Skeletal muscle satellite cell (primary cell): ENCODE results near the gene PTBP1.

ENCODE experiments used
- H3K27me3 ChIP-seq: 2 replicates; pipeline ENCODE4 v1.7.0; 2013; ENCODE audit warnings: low read length; ENCODE audit not compliant: control insufficient read depth, insufficient read depth
- H3K36me3 ChIP-seq: 2 replicates; pipeline ENCODE4 v1.7.0; 2013; ENCODE audit warnings: mild to moderate bottlenecking, control low read depth, low read length; ENCODE audit not compliant: insufficient read depth
- H3K4me1 ChIP-seq: 2 replicates; pipeline ENCODE4 v1.7.0; 2013; ENCODE audit warnings: low read length; ENCODE audit not compliant: control insufficient read depth, insufficient read depth
- H3K4me2 ChIP-seq: 2 replicates; pipeline ENCODE4 v1.7.0; 2013; ENCODE audit warnings: mild to moderate bottlenecking, low read length
- H3K4me3 ChIP-seq: 2 replicates; pipeline ENCODE4 v1.7.0; 2013; ENCODE audit warnings: low read length
- H3K9ac ChIP-seq: 2 replicates; pipeline ENCODE4 v1.7.0; 2013; ENCODE audit warnings: mild to moderate bottlenecking, low read depth, low read length, moderate library complexity
- H3K9me3 ChIP-seq: replicated peaks from 2 replicates; pipeline ENCODE4 v1.7.0; 2013; ENCODE audit warnings: mild to moderate bottlenecking, control low read depth, low read length

Gene PTBP1

DNA sequence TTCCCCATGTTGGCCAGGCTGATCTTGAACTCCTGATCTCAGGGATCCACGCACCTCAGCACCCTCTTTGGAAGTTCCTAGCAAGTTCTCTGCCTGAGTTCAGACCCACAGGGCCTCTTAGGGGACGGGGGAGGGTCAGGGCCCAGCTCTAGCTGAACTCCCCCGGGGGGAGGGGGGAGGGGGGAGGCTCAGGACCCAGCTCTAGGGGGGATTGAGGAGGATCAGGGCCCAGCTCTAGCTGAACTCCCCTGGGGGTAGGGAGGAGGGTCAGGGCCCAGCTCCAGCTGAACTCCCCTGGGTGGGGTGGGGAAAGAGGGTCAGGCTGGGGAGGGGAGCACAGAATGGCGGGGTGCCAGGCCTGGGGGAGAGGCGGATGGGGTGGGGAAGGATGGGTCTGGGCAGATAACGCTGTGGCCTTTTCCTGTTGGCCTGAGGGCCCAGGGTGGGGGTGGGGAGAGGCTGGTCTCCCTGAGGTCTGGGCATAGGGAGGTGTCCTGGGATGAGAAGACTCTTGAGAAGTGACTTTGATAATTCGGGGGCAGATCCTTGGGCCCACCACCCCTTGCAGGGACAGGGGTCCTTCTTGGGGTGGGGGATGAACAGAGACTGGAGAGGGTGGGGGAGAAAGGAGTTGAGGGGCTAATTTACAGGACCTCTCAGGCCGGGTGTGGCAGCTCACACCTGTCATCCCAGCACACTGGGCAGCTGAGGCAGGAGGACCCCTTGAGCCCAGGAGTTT lies 5.5 kb upstream of the PTBP1 start:
- H3K4me1 ChIP-seq, result peaks cover 22% of the 10 kb centered on the region
- H3K27me3 ChIP-seq, result no peaks in the 10 kb centered on the region
- no peaks in the 10 kb centered on the region for H3K9me3 ChIP-seq
- no peak overlapping the region for H3K4me2 ChIP-seq
- H3K9ac ChIP-seq, result no peak overlapping the region
- H3K4me3 ChIP-seq, result no peak overlapping the region
- no peaks in the 10 kb centered on the region for H3K36me3 ChIP-seq

DNA sequence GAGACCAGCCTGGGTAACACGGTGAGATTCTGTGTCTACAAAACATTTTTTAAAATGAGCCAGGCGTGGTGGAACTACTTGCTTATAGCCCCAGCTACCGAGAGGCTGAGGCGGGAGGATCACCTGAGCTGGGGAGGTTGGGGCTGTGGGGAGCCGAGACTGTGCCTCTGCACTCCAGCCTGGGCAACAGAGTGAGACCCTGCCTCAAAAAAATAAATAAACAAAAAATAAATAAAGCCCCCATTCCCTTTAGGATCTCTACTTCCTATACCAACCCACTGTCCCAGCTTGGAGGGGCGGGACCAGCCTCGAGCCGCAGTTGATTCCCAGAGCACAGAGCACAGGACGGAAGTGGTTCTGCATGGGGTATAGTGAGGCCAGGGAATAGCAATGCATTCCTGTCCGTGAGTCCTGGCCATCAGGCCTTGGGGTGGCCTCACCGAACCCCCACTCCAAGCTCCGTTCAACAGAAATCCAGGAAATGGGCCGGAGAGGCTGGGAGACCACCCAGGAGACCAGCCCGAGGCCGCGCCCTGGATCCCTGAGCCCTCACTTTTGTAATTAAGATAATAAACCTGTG lies 4.9 kb upstream of the PTBP1 start:
- H3K9me3 ChIP-seq, result no peaks in the 10 kb centered on the region
- no peaks in the 10 kb centered on the region for H3K27me3 ChIP-seq
- H3K9ac ChIP-seq, result no peak overlapping the region
- no peaks in the 10 kb centered on the region for H3K36me3 ChIP-seq
- peaks cover 22% of the 10 kb centered on the region for H3K4me1 ChIP-seq
- no peak overlapping the region for H3K4me3 ChIP-seq
- H3K4me2 ChIP-seq, result no peak overlapping the region

DNA sequence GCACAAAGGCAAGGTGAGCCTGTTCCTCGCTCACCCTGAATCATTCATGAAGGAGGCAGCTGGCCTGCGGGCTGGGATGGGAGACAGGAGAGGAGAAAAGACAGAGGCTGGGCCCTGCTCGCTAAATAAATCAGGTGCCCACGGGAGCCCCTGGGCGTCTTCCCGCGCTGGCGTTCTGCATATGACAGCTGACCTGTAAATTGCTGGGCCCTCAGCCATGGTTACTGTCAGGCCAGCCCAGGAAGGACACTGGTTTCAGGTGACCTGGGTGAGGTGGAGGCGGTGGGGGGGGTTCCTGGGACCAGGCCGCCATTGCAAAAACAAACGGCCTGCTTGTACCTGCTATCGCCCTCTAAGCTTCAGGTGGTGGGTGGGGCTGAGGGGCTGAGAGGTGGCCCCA lies 3.4 kb upstream of the PTBP1 start:
- Histone ChIP-seq H3K4me2 (no peak overlapping the region), H3K9ac (no peak overlapping the region), H3K9me3 (no peaks in the 10 kb centered on the region), H3K4me3 (no peak overlapping the region), H3K36me3 (peaks cover 7% of the 10 kb centered on the region), H3K4me1 (peaks cover 22% of the 10 kb centered on the region), H3K27me3 (no peaks in the 10 kb centered on the region)

DNA sequence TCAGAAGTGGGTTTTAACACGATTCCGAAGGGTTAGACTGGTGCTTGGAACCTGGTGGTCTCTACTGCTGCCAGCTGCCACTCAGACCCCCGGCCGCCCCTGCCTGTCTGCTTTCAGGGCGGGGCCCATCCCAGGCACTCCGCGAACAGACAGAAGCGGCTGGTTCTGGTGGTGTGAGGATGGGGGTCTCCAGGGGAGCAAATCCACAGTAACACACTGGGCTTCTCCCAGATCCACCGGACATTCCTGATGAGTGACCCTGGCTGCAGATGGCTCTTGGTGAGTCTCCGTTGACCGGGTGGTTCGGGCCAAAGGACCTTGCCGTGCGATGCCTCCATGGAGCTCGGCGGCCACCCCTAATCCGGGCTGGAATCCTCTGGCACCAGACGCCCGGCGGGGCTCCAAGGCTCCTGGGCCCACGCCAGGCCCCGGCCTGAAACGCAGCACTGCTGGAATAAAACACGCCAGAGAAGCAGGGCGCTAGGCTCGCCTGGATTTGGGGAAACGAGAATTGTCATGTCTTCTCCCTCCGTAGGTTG lies 2.1 kb upstream of the PTBP1 start:
- Histone ChIP-seq H3K9ac (peak overlapping the region; percentile 10), H3K4me3 (no peak overlapping the region), H3K36me3 (peaks cover 20% of the 10 kb centered on the region), H3K9me3 (no peaks in the 10 kb centered on the region), H3K4me2 (no peak overlapping the region), H3K4me1 (peaks cover 24% of the 10 kb centered on the region), H3K27me3 (no peaks in the 10 kb centered on the region)

DNA sequence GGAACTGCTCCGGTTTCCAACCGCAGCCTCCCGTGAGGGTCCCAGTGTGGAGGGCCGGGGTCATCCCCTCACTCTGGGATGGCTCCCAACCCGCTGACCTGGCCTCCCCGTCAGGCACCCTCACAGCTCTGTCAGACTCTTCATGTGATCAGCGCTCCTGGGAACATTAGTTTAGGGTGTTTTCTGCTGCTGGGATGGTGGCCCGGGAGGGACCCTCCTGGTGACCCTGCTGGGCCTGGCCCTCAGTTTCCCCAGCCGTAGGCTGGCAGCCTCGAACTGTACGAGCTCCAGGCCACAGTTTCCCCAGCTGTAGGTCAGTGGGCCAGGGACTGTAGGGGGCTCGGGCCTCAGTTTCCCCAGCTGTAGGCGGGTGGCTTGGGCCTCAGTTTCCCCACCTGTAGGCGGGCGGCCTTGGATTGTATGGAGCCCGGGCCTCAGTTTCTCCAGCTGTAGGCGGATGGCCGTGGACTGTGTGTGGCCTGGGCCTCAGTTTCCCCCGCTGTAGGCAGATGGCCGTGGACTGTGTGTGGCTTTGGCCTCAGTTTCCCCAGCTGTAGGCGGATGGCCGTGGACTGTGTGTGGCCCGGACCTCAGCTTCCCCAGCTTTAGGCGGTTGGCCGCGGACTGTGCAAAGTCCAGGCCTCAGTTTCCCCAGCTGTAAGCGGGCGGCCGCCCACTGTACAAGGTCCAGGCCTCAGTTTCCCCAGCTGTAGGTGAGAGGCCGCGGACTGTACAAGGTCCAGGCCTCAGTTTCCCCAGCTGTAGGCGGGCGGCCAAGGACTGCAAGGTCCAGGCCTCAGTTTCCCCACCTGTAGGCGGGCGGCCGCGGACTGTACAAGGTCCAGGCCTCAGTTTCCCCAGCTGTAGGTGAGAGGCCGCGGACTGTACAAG lies 1.3 kb upstream of the PTBP1 start:
- Histone ChIP-seq H3K4me2 (peak overlapping the region; percentile 92), H3K9me3 (no peaks in the 10 kb centered on the region), H3K9ac (peak overlapping the region; percentile 92), H3K36me3 (peaks cover 28% of the 10 kb centered on the region), H3K4me3 (peak overlapping the region; percentile 78), H3K27me3 (no peaks in the 10 kb centered on the region), H3K4me1 (peaks cover 32% of the 10 kb centered on the region)

DNA sequence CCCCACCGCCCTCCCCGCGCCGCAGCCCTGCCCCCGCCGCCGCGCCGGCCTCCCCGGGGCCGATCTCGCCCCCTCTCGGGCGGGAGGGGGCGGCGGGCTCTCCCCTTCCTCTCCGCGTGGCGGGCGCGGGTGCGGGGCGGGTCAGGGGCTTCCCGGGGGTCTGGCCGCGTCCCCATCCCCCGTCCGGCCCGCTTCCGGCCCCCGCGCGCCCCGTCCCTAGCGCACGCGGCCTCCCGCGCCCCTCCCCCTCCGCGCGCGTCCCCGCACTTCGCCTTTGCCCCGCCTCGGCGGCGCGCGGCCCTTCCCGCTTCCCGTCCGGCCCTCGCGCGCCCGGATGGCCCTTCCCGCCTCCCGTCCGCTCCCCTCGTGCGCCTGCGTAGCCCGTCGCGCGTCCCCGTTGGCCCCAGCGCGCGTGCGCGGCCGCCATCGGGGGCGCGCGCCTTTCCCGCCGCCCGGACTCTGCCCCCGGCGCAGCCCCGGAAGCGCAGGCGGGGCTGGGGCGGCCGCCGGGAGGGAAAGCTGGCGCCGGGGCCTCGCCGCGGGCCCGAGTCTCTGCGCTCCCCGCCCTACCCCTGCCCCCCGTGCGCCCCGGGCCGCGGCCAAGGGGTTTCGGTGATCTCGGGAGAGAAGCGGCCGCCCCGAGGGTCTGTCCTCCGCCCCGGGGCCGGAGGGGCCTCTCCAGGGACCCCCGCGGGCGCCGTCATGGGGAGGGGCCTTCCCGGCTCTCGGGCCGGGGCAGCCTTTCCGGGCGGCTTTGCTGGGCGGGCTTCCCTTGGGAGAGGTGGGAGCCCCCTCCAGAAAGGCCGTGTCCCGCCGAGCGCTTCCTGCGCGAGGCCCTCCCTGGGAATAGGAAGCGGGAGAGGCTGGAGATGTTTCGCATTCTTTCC lies 519 bp downstream of the PTBP1 start:
- Histone ChIP-seq H3K9ac (peak overlapping the region; percentile 93), H3K9me3 (no peaks in the 10 kb centered on the region), H3K36me3 (peaks cover 44% of the 10 kb centered on the region), H3K27me3 (no peaks in the 10 kb centered on the region), H3K4me2 (peak overlapping the region; percentile 100), H3K4me3 (peak overlapping the region; percentile 85), H3K4me1 (peaks cover 50% of the 10 kb centered on the region)

DNA sequence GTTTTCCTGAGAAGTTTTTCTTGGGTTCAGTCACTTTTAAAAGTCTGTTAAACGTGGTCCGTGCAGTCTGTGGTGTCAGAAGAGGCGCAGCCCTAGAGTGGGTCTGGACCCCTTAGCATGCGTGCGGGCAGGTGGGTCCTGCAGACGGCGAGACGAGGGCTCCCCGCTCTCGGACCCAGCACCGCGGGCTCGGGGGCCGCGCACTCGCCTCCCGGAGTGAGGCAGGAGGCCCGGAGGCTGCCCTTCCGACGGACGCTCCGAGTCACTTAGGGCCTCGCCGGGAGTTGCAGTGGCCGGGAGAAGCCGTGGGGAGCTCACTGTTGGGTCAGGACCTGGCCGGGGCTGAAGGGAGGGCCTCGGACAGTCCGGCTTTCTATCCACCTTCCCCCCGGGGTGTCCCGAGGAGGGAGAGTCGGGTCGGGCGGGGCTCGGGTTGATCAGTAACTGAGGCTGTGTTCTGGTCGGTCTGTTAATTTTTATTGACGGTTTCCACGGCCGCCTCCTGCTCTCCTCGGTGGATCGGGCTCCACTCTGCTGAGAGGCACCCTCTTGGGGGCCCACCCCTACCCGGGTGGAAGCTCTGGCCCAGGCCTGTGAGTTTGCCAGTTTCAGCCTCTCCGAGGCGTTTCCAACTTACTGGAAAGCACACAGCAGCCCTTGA lies 1.3 kb downstream of the PTBP1 start:
- H3K4me1 ChIP-seq, result peaks cover 53% of the 10 kb centered on the region
- H3K36me3 ChIP-seq, result peaks cover 52% of the 10 kb centered on the region
- H3K4me2 ChIP-seq, result peak overlapping the region; percentile 100

DNA sequence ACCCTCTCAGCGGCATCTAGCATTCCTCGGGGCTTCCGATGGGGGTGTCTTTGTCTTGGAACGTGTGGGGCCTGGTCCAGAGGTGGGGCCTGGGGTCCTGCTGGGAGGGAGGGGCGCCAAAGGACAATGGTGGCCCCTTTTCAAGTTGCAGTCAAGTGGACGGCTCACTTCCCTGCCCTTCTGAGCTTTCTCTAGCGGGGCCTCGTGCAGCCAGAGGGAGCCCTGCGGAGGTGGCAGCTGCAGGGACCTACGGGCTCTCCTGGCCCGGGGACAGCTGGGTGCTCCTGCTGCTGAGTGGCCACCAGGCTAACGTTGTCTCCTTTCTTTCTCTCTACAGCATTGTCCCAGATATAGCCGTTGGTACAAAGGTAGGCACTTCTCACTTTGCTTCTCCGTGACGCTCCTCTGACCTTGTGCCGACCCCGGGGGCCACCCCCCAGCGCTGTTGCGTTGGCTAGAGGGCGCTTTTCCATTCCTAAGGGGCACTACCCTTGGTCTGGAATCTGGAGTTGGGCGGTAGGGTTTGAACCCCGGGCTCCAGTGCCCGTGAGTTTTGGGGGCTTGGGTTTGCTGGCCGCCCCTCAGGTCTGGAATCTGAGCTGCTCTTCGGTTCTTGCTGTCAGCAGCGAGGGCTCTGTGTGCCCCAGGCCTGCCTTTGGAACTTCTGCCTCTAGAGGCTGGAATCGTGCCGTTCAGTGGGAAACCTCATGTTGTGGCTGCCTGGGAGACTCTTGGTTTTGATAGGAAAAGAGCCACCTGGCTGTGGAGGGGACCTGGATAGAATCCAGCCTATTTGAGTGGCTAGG lies 2.0 kb downstream of the PTBP1 start:
- no peaks in the 10 kb centered on the region for H3K9me3 ChIP-seq
- H3K4me2 ChIP-seq, result peak overlapping the region; percentile 100
- peaks cover 60% of the 10 kb centered on the region for H3K36me3 ChIP-seq
- no peaks in the 10 kb centered on the region for H3K27me3 ChIP-seq
- peaks cover 53% of the 10 kb centered on the region for H3K4me1 ChIP-seq
- H3K9ac ChIP-seq, result peak overlapping the region; percentile 93
- H3K4me3 ChIP-seq, result peak overlapping the region; percentile 85

More for the DNA sequence above, 1.3 kb downstream of the PTBP1 start:
- H3K27me3 ChIP-seq, result no peaks in the 10 kb centered on the region
- H3K9ac ChIP-seq, result peak overlapping the region; percentile 93
- H3K4me3 ChIP-seq, result peak overlapping the region; percentile 85
- no peaks in the 10 kb centered on the region for H3K9me3 ChIP-seq

DNA sequence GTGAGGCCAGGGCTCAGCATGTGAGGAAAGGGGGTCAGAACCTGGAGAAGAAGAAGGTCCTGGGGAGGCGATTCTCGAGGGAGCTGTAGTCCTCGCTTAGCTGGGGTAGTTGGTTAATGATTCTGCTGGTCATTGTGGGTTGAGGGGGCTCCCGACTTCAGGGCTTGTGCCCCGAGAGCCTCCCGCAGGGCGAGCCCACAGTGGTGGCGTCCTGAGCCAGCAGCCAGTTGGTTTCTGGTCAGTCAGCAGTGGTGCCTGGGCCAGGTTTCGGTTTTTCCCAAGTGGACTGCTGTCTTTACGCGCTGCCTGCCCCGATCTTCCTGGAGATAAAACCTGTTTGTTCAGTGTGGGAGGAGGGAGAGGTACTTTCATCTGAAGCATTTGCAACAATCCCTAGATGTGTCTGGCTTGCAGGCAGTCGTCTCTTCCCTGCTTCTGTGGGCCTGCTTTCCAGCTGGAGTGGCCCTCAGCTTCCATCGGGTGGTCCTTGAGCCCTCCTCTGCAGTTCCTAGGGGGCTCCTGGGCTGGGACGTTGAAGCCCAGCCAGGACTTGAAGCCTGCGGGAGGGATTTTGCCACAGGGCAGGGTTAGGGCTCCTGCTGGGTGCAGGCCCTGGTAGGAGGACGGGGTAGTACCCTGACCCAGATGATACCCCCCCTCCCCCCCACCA lies 3.2 kb downstream of the PTBP1 start:
- H3K4me1 ChIP-seq, result peaks cover 49% of the 10 kb centered on the region
- H3K27me3 ChIP-seq, result no peaks in the 10 kb centered on the region
- H3K9me3 ChIP-seq, result no peaks in the 10 kb centered on the region
- peak overlapping the region; percentile 100 for H3K4me2 ChIP-seq
- peaks cover 72% of the 10 kb centered on the region for H3K36me3 ChIP-seq
- H3K4me3 ChIP-seq, result peak overlapping the region; percentile 85
- peak overlapping the region; percentile 93 for H3K9ac ChIP-seq
